Omental fat pad (tissue), 4 donors: ENCODE data around the gene FRMPD1. TPM values are rescaled to one million over a fixed set of nuclear protein-coding genes. Genes with fewer than 3 reads are reported as not detected.

Source experiments
- ATAC-seq: fragments of 150-250 bp; one replicate; pipeline ENCODE4 v1.9.1; 2016; ENCODE audit warnings: mild to moderate bottlenecking, moderate library complexity; ENCODE audit not compliant: low FRiP score
- DNase-seq: peaks from one replicate; pipeline ENCODE4 v3.0.0-alpha.2; 2019; ENCODE audit warnings: low spot score
- CTCF ChIP-seq, 3 donors: fragments of 450-650 bp; IDR thresholded peaks; one replicate each; pipeline ENCODE4 v1.5.1; 2016 to 2017; ENCODE audit warnings: antibody characterized with exemption in 3 of 3, mild to moderate bottlenecking in 3 of 3, moderate library complexity in 2 of 3
- total RNA-seq, 4 donors: library from RNA; depleted of rRNA; stranded (reverse); fragments of >200 nt; gene quantifications; one replicate each; pipeline ENCODE4 v1.1.0, GENCODE V29; 2016

FRMPD1 gene
- total RNA-seq, 4 donors from 2014 or later, result 0.44 to 0.95 (median 0.74) TPM; not detected in 1

- no peak for TF ChIP-seq CTCF (IDR thresholded peaks at IDR 0.05)
- ATAC-seq (no peak), DNase-seq (no peak)
Observed at GRCh38 chr9:37710046-37710445, 59.3 kb downstream of the FRMPD1 start.

DNA sequence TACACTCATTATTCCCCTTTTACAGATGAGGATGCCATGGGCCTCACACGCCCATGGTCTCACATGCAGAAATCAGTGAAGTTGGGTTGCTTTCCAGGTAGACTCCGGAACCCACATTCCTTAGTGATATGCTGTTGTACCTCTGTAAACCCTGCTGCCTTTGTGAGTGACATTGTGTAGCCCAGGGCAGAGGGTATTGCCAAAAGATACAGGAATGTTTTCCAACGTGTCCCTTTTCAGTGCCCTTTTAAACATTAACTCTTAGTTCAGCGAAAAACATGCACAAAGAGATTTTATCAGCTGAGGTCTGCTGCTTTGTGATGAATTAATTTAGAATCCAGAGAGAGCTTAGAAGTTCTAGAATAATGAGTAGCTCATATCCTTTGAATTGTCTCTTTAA, 64.5 kb downstream of the FRMPD1 start:
- ATAC-seq, result no peak
- no peak for TF ChIP-seq CTCF (IDR thresholded peaks at IDR 0.05)

DNA sequence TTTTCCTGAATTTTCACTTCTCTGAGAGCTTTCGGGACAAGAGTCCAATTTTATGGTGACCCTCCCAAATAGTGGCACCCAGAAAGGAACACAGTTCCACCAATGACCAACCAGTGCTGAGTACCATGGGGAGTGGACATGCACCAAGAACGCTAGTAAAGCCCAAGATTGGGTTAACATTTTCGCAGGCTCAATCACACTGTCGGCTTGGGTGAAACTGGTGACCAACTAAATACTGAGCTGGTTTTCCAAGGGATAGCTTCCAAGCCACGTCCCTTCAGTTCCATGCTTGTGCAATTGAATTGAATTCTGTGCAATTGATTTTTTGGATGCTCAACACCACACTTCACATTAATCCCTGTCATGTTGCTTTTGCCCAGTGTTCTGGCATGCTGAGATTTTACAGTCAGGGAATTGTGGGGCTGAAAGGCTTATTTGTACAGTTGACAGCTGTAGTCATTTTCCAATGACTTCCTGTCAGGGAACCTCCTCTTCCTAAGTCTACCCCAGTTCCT, 65.3 kb downstream of the FRMPD1 start:
- TF ChIP-seq CTCF (IDR thresholded peaks at IDR 0.05), result no peak
- DNase-seq, result no peak
- ATAC-seq, result no peak

More for the DNA sequence above, 64.5 kb downstream of the FRMPD1 start:
- no peak for DNase-seq

DNA sequence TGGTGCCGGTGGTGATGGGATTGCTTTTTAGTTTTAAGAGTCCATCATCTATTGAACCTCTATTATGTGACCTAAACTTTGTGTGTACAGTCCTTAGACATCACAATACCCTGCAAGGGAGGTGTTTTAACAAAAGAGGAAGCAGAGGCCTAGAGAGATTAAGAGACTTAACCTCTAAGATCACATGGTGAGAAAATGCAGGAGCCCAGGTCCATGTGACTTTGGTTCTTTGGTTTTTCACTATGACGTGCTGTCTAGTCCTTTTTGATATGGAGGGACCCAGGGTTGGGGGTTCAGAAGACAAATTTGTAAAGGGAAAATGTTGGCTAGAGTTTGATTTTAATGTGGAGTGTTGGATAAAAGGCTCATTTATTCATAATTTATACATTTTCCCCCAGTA, 68.8 kb downstream of the FRMPD1 start:
- TF ChIP-seq CTCF (IDR thresholded peaks at IDR 0.05), result no peak
- no peak for DNase-seq
- ATAC-seq, result no peak

DNA sequence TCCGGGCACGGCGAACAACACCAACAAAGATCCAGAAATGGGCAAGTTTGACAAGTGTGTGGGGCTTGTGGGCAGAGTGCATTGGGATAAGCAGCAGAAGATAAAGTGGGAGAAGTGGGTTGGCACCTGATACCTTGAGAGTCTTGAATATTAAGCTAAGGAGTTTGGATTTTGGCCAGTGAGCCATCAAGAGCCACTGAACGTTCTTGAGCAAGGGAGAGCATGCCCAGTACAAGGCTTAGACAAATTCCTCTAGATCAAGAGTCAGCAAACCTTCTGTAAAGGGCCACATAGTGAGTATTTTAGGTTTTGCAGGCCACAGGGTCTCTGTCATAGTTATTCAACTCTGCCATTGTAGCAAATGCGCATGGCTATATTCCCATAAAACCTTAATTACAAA, 76.3 kb downstream of the FRMPD1 start:
- no peak for ATAC-seq
- no peak for TF ChIP-seq CTCF (IDR thresholded peaks at IDR 0.05)
- DNase-seq, result no peak

DNA sequence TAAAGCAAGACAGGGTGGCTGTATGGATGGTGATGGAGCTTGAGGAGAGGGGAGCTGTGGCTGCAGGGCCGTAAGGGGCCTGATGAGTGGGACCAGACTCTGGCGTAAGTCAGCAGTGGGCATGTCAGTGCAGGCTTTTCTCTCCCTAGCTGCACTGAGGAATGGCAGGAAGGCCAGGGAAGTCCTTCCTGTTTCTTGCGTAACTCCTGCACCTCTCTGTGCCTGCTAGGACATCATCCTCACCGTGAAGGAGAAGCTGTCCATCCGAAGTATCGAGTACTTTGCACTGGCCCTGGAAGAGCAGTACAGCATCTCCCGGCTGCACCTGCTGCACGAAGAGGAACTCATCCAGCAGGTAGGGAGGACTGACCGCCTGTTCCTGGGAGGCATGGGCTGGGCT, 78.7 kb downstream of the FRMPD1 start:
- no peak for TF ChIP-seq CTCF (IDR thresholded peaks at IDR 0.05)
- no peak for DNase-seq
- no peak for ATAC-seq

GRCh38 chr9:37730256-37730655, 79.5 kb downstream of the FRMPD1 start:
- ATAC-seq, result no peak
- TF ChIP-seq CTCF (IDR thresholded peaks at IDR 0.05), result no peak
- no peak for DNase-seq
